ENCODE results near the gene IRF9. TPM values are rescaled to one million over a fixed set of nuclear protein-coding genes. Genes with fewer than 3 reads are reported as not detected.

IRF9 gene
- total RNA-seq, 1 experiment from 2014 or later: 27.6 TPM

DNA sequence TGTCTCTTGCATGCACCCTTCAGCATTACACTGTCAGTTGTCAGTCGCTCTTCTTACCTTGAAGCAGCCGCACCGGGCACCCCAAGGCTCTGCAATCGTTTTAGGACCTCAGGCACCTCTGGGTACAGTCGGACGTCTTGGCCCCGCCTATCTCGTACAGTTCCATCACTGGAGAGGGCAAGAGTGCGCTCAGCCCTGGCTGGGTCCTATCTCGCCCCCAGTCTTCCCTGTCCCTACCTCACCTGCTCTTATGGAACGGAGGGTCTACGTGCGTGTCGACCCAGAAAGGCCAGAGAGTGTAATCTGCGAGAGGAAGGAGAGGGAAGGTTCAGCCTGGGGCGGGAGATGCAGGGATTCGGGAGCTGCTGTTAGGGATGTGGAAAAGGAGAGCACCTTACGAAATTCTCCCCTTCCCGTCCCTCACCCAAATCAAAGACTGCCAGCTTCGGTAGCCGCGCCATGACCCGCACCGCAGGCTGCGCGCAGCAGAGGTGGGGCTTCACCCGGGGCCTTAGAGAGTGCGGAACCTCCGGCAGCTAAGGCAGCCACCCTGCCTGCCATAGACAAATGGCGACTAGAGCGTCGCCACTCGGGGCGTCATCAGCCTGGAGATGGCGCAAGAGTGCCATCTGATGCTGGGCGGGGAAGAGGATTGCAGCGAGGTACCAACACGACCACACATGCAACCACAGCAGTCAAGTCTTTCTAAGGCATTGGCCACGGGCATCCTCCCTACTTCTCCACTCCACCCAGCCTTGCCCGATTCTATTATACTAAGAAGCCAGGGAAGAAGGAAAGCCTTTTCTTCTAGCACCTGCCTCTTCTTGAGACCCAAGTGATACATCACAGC lies 54.7 kb downstream of the IRF9 start, which contains the start of gene MDP1:
TSS of gene MDP1 (minus strand) at position 572 of the 850 bp plus-strand sequence. CDS start at position 461, 111 bp downstream.
- Histone ChIP-seq H3K4ac (ENCODE audit: low read depth, low read length) (no peak within 1 kb of the TSS), H3K79me2 (ENCODE audit: insufficient read depth, low read length) (no peaks in the 10 kb centered on the region), H3T11ph (ENCODE audit: low read length) (no peak within 1 kb of the TSS), H3K23ac (ENCODE audit: insufficient read length, low read depth, low read length) (no peak within 1 kb of the TSS), H2BK120ac (ENCODE audit: low read depth, low read length, poor library complexity, severe bottlenecking) (no peak within 1 kb of the TSS), H3K4me1 (ENCODE audit: insufficient read depth, low read length) (no peaks in the 10 kb centered on the region), H3K14ac (ENCODE audit: insufficient read depth, low read length) (0 out of 2 replicates have a peak within 1 kb of the TSS, but pooled peaks have one; percentile 10), H3K27me3 (ENCODE audit: insufficient read depth, low read length) (no peaks in the 10 kb centered on the region), H3K56ac (ENCODE audit: insufficient read length, low read depth, low read length) (no peak within 1 kb of the TSS), H4K8ac (replicated peaks; ENCODE audit: insufficient read length, low read depth, low read length) (no peak within 1 kb of the TSS), H4K91ac (ENCODE audit: insufficient read length, low read depth, low read length) (no peak within 1 kb of the TSS), H3K9me3 (ENCODE audit: control insufficient read depth, low read depth, low read length) (no peaks in the 10 kb centered on the region), H2BK20ac (ENCODE audit: low read depth, low read length, poor library complexity, severe bottlenecking) (no peak within 1 kb of the TSS), H4K20me1 (ENCODE audit: control insufficient read depth, insufficient read depth, insufficient read length) (no peaks in the 10 kb centered on the region), H3K27ac (ENCODE audit: insufficient read length, low read depth, low read length) (no peak within 1 kb of the TSS), H2BK15ac (ENCODE audit: low read depth, low read length) (no peak within 1 kb of the TSS), H4K5ac (ENCODE audit: insufficient read length, low read depth, low read length) (no peak within 1 kb of the TSS), H3K23me2 (ENCODE audit: insufficient read length, low read depth, low read length, poor library complexity, severe bottlenecking) (peaks cover 11% of the 10 kb centered on the region), H3K4me2 (ENCODE audit: insufficient read depth, insufficient read length, low read length) (peak within 1 kb of the TSS; percentile 56), H2AFZ (ENCODE audit: low read length) (no peak within 1 kb of the TSS), H2AK5ac (ENCODE audit: insufficient read length, low read length) (no peak within 1 kb of the TSS), H2BK12ac (ENCODE audit: insufficient read length, low read depth, low read length) (no peak within 1 kb of the TSS), H3K9ac (ENCODE audit: extremely low read depth, insufficient read length, low read length) (peak within 1 kb of the TSS; percentile 64), H3K79me1 (ENCODE audit: insufficient read depth, low read depth, low read length, poor library complexity, severe bottlenecking) (peaks cover 8% of the 10 kb centered on the region), H2BK5ac (ENCODE audit: insufficient read length, low read length) (no peak within 1 kb of the TSS), H3K18ac (ENCODE audit: insufficient read length, low read depth, low read length) (peak within 1 kb of the TSS; percentile 3)
- H3K36me3 Mint-ChIP-seq (ENCODE audit: insufficient read depth in 1 of 3, low read depth in 3 of 3): peaks cover 0 to 23% (median 16%) of the 10 kb centered on the region in 3 experiments; a peak in 5 of 7 replicates
- H3K4me1 Mint-ChIP-seq: peaks cover 18 to 26% of the 10 kb centered on the region in 2 experiments
- no peaks in the 10 kb centered on the region; a peak in 1 of 5 replicates for H3K9me3 Mint-ChIP-seq
- H3K4me3 Mint-ChIP-seq: peak within 1 kb of the TSS; percentile 94 to 96
- peak within 1 kb of the TSS; percentile 93 to 95 (median 93) for H3K27ac Mint-ChIP-seq
- WGBS (ENCODE audit: extremely low coverage, insufficient read length, low lambda C conversion rate): no CpG with 5 or more reads among the region's 40 CpGs
- H3K27me3 Mint-ChIP-seq (ENCODE audit: low read depth): no peaks in the 10 kb centered on the region; the same call in 1 of the 2 replicates
- peak; percentile 86 for DNase-seq
- TF ChIP-seq, protein P1, sequence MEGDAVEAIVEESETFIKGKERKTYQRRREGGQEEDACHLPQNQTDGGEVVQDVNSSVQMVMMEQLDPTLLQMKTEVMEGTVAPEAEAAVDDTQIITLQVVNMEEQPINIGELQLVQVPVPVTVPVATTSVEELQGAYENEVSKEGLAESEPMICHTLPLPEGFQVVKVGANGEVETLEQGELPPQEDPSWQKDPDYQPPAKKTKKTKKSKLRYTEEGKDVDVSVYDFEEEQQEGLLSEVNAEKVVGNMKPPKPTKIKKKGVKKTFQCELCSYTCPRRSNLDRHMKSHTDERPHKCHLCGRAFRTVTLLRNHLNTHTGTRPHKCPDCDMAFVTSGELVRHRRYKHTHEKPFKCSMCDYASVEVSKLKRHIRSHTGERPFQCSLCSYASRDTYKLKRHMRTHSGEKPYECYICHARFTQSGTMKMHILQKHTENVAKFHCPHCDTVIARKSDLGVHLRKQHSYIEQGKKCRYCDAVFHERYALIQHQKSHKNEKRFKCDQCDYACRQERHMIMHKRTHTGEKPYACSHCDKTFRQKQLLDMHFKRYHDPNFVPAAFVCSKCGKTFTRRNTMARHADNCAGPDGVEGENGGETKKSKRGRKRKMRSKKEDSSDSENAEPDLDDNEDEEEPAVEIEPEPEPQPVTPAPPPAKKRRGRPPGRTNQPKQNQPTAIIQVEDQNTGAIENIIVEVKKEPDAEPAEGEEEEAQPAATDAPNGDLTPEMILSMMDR (conservative IDR thresholded peaks at IDR 0.05): peak; percentile 71

Small RNA genes within 50 kb of the gene (microRNA-seq; reads per million reads assigned to microRNA genes)
- gene MIR7703 (ENCODE audit: borderline microRNAs expressed): not detected

Other genes starting within 250 kb of the IRF9 start
- 11.2 and 12.7 TPM in 2 replicates for gene DHRS4, start 207.5 kb upstream of the IRF9 start, total RNA-seq (2021)
- gene DHRS4L2, start 172.3 kb upstream of the IRF9 start, total RNA-seq (2021): 9.7 and 10.2 TPM in 2 replicates
- 4.7 and 5.8 TPM in 2 replicates for gene CARMIL3, start 109.3 kb upstream of the IRF9 start, total RNA-seq (2021)
- gene CPNE6, start 89.7 kb upstream of the IRF9 start, total RNA-seq (2021): not detected in 2 replicates
- 48.9 and 50.2 TPM in 2 replicates for gene PCK2, start 67.0 kb upstream of the IRF9 start, total RNA-seq (2021)
- 73.4 and 74.3 TPM in 2 replicates for gene DCAF11, start 46.5 kb upstream of the IRF9 start, total RNA-seq (2021)
- 2.2 and 2.5 TPM in 2 replicates for gene NRL, start 46.3 kb upstream of the IRF9 start, total RNA-seq (2021)
- gene FITM1, start 30.6 kb upstream of the IRF9 start, total RNA-seq (2021): 0.31 and 0.72 TPM in 2 replicates
- gene PSME1, start 25.1 kb upstream of the IRF9 start, total RNA-seq (2021): 109 TPM in 2 replicates
- 52.9 and 55.9 TPM in 2 replicates for gene EMC9, start 19.7 kb upstream of the IRF9 start, total RNA-seq (2021)
- 125 and 126 TPM in 2 replicates for gene PSME2, start 14.7 kb upstream of the IRF9 start, total RNA-seq (2021)
- 67.8 and 87.3 TPM in 2 replicates for gene RNF31, start 13.8 kb upstream of the IRF9 start, total RNA-seq (2021)
- 58.0 and 58.5 TPM in 2 replicates for gene REC8, start 10.8 kb downstream of the IRF9 start, total RNA-seq (2021)
- gene IPO4, start 27.6 kb downstream of the IRF9 start, total RNA-seq (2021): 114 and 116 TPM in 2 replicates
- 31.6 and 31.8 TPM in 2 replicates for gene TM9SF1, start 34.2 kb downstream of the IRF9 start, total RNA-seq (2021)
- not detected in 2 replicates for gene TSSK4, start 44.4 kb downstream of the IRF9 start, total RNA-seq (2021)
- gene CHMP4A, start 52.2 kb downstream of the IRF9 start, total RNA-seq (2021): 42.0 and 46.2 TPM in 2 replicates
- gene MDP1, start 54.8 kb downstream of the IRF9 start, total RNA-seq (2021): 18.8 and 19.0 TPM in 2 replicates
- gene NEDD8, start 71.1 kb downstream of the IRF9 start, total RNA-seq (2021): 214 and 225 TPM in 2 replicates
- 84.7 and 86.9 TPM in 2 replicates for gene GMPR2, start 71.7 kb downstream of the IRF9 start, total RNA-seq (2021)
- 41.3 and 47.6 TPM in 2 replicates for gene TINF2, start 81.4 kb downstream of the IRF9 start, total RNA-seq (2021)
- 1.8 and 2.9 TPM in 2 replicates for gene TGM1, start 101.9 kb downstream of the IRF9 start, total RNA-seq (2021)
- gene RABGGTA, start 110.3 kb downstream of the IRF9 start, total RNA-seq (2021): 25.6 and 26.1 TPM in 2 replicates
- gene DHRS1, start 138.5 kb downstream of the IRF9 start, total RNA-seq (2021): 18.2 and 19.1 TPM in 2 replicates
- 34.7 and 35.0 TPM in 2 replicates for gene NOP9, start 138.6 kb downstream of the IRF9 start, total RNA-seq (2021)
- gene CIDEB, start 146.7 kb downstream of the IRF9 start, total RNA-seq (2021): not detected in 2 replicates
- gene LTB4R2, start 148.9 kb downstream of the IRF9 start, total RNA-seq (2021): 13.0 and 13.4 TPM in 2 replicates
- 8.9 and 9.2 TPM in 2 replicates for gene LTB4R, start 150.2 kb downstream of the IRF9 start, total RNA-seq (2021)
- 0.09 and 0.53 TPM in 2 replicates for gene ADCY4, start 173.8 kb downstream of the IRF9 start, total RNA-seq (2021)
- 0.35 TPM in 1 of 2 replicates, not detected in the other for gene RIPK3, start 178.7 kb downstream of the IRF9 start, total RNA-seq (2021)
- 43.0 and 46.4 TPM in 2 replicates for gene NFATC4, start 206.9 kb downstream of the IRF9 start, total RNA-seq (2021)
- gene NYNRIN, start 237.7 kb downstream of the IRF9 start, total RNA-seq (2021): 18.1 and 18.7 TPM in 2 replicates

Measured in H9 (cell line).